ENCODE results near the gene TEAD4.

TEAD4 gene

GRCh38 chr12:2980630-2981029 lies 21.4 kb downstream of the TEAD4 start:
- WGBS = 83% methylated on average over 7 of the region's 7 CpGs
- Histone ChIP-seq H3K9ac (ENCODE audit: low read depth, low read length) (no peak overlapping the region), H3K36me3 (ENCODE audit: insufficient read depth, low read length) (peaks cover 25% of the 10 kb centered on the region)

GRCh38 chr12:2982361-2982760 lies 23.2 kb downstream of the TEAD4 start:
- Histone ChIP-seq H3K27me3 (ENCODE audit: insufficient read depth, low read length) (no peaks in the 10 kb centered on the region), H3K4me1 (ENCODE audit: insufficient read depth, low read length) (0 out of 2 replicates have a peak, but pooled peaks cover 1% of the 10 kb centered on the region), H3K27ac (ENCODE audit: low read depth, low read length) (no peak overlapping the region), H3K36me3 (ENCODE audit: insufficient read depth, low read length) (peaks cover 25% of the 10 kb centered on the region), H3K4me3 (ENCODE audit: low read length) (no peak overlapping the region), H3K9me3 (ENCODE audit: insufficient read depth, low read depth, low read length) (no peaks in the 10 kb centered on the region), H3K9ac (ENCODE audit: low read depth, low read length) (no peak overlapping the region)
- WGBS = 92% methylated on average over 13 of the region's 13 CpGs

More at GRCh38 chr12:2980630-2981029, 21.4 kb downstream of the TEAD4 start:
- Histone ChIP-seq H3K9me3 (ENCODE audit: insufficient read depth, low read depth, low read length) (no peaks in the 10 kb centered on the region), H3K4me3 (ENCODE audit: low read length) (no peak overlapping the region), H3K4me1 (ENCODE audit: insufficient read depth, low read length) (0 out of 2 replicates have a peak, but pooled peaks cover 13% of the 10 kb centered on the region), H3K27me3 (ENCODE audit: insufficient read depth, low read length) (no peaks in the 10 kb centered on the region), H3K27ac (ENCODE audit: low read depth, low read length) (no peak overlapping the region)

- Histone ChIP-seq H3K9me3 (ENCODE audit: insufficient read depth, low read depth, low read length) (no peaks in the 10 kb centered on the region), H3K4me1 (ENCODE audit: insufficient read depth, low read length) (no peaks in the 10 kb centered on the region), H3K4me3 (ENCODE audit: low read length) (no peak overlapping the region), H3K36me3 (ENCODE audit: insufficient read depth, low read length) (peaks cover 23% of the 10 kb centered on the region), H3K27me3 (ENCODE audit: insufficient read depth, low read length) (no peaks in the 10 kb centered on the region), H3K27ac (ENCODE audit: low read depth, low read length) (no peak overlapping the region), H3K9ac (ENCODE audit: low read depth, low read length) (no peak overlapping the region)
- 96% methylated on average over 5 of the region's 5 CpGs for WGBS
Measured at GRCh38 chr12:2984249-2984648, 25.1 kb downstream of the TEAD4 start.

- Histone ChIP-seq H3K27me3 (ENCODE audit: insufficient read depth, low read length) (no peaks in the 10 kb centered on the region), H3K9me3 (ENCODE audit: insufficient read depth, low read depth, low read length) (0 out of 2 replicates have a peak, but pooled peaks cover 2% of the 10 kb centered on the region), H3K9ac (ENCODE audit: low read depth, low read length) (no peak overlapping the region), H3K4me3 (ENCODE audit: low read length) (no peak overlapping the region), H3K4me1 (ENCODE audit: insufficient read depth, low read length) (no peaks in the 10 kb centered on the region), H3K27ac (ENCODE audit: low read depth, low read length) (no peak overlapping the region), H3K36me3 (ENCODE audit: insufficient read depth, low read length) (peaks cover 19% of the 10 kb centered on the region)
- WGBS = no CpG with 5 or more reads among the region's 1 CpG
Measured at GRCh38 chr12:2984698-2985097, 25.5 kb downstream of the TEAD4 start.

- Histone ChIP-seq H3K4me3 (ENCODE audit: low read length) (no peak overlapping the region), H3K27me3 (ENCODE audit: insufficient read depth, low read length) (no peaks in the 10 kb centered on the region), H3K27ac (ENCODE audit: low read depth, low read length) (no peak overlapping the region), H3K36me3 (ENCODE audit: insufficient read depth, low read length) (peaks cover 13% of the 10 kb centered on the region), H3K9ac (ENCODE audit: low read depth, low read length) (no peak overlapping the region), H3K4me1 (ENCODE audit: insufficient read depth, low read length) (no peaks in the 10 kb centered on the region), H3K9me3 (ENCODE audit: insufficient read depth, low read depth, low read length) (0 out of 2 replicates have a peak, but pooled peaks cover 6% of the 10 kb centered on the region)
- WGBS = 88% methylated on average over 3 of the region's 3 CpGs
Measured at GRCh38 chr12:2986876-2987275, 27.7 kb downstream of the TEAD4 start.

- Histone ChIP-seq H3K9ac (ENCODE audit: low read depth, low read length) (no peak overlapping the region), H3K9me3 (ENCODE audit: insufficient read depth, low read depth, low read length) (0 out of 2 replicates have a peak, but pooled peaks cover 6% of the 10 kb centered on the region), H3K36me3 (ENCODE audit: insufficient read depth, low read length) (peaks cover 13% of the 10 kb centered on the region), H3K4me1 (ENCODE audit: insufficient read depth, low read length) (no peaks in the 10 kb centered on the region), H3K27me3 (ENCODE audit: insufficient read depth, low read length) (no peaks in the 10 kb centered on the region), H3K27ac (ENCODE audit: low read depth, low read length) (no peak overlapping the region), H3K4me3 (ENCODE audit: low read length) (no peak overlapping the region)
- WGBS = 86% methylated on average over 5 of the region's 5 CpGs
Measured at GRCh38 chr12:2988494-2988893, 29.3 kb downstream of the TEAD4 start.

- Histone ChIP-seq H3K9ac (ENCODE audit: low read depth, low read length) (no peak overlapping the region), H3K4me3 (ENCODE audit: low read length) (no peak overlapping the region), H3K4me1 (ENCODE audit: insufficient read depth, low read length) (no peaks in the 10 kb centered on the region), H3K27me3 (ENCODE audit: insufficient read depth, low read length) (no peaks in the 10 kb centered on the region), H3K27ac (ENCODE audit: low read depth, low read length) (no peak overlapping the region), H3K9me3 (ENCODE audit: insufficient read depth, low read depth, low read length) (0 out of 2 replicates have a peak, but pooled peaks cover 6% of the 10 kb centered on the region), H3K36me3 (ENCODE audit: insufficient read depth, low read length) (peaks cover 29% of the 10 kb centered on the region)
- 94% methylated on average over 4 of the region's 5 CpGs for WGBS
Measured at GRCh38 chr12:2992724-2993123, 33.5 kb downstream of the TEAD4 start.

GRCh38 chr12:2997989-2998670 lies 38.9 kb downstream of the TEAD4 start:
- Histone ChIP-seq H3K27me3 (ENCODE audit: insufficient read depth, low read length) (no peaks in the 10 kb centered on the region), H3K36me3 (ENCODE audit: insufficient read depth, low read length) (peaks cover 44% of the 10 kb centered on the region), H3K4me1 (ENCODE audit: insufficient read depth, low read length) (peaks cover 14% of the 10 kb centered on the region; the same call in 1 of the 2 replicates), H3K9ac (ENCODE audit: low read depth, low read length) (peak overlapping the region; percentile 9; the same call in 1 of the 2 replicates), H3K27ac (ENCODE audit: low read depth, low read length) (peak overlapping the region; percentile 58; the same call in 1 of the 2 replicates), H3K4me3 (ENCODE audit: low read length) (no peak overlapping the region), H3K9me3 (ENCODE audit: insufficient read depth, low read depth, low read length) (no peaks in the 10 kb centered on the region)
- WGBS = 86% methylated on average over 14 of the region's 15 CpGs

- H3K4me3 ChIP-seq (ENCODE audit: low read length) = no peak overlapping the region
Measured at GRCh38 chr12:2998789-2999264, 39.6 kb downstream of the TEAD4 start.

GRCh38 chr12:2999265-2999841 lies 40.2 kb downstream of the TEAD4 start:
- WGBS = 71% methylated on average over 23 of the region's 23 CpGs

More at GRCh38 chr12:2998789-2999264, 39.6 kb downstream of the TEAD4 start:
- H3K36me3 ChIP-seq (ENCODE audit: insufficient read depth, low read length) = peaks cover 50% of the 10 kb centered on the region
- H3K27ac ChIP-seq (ENCODE audit: low read depth, low read length) = peak overlapping the region; percentile 58; the same call in 1 of the 2 replicates
- no peaks in the 10 kb centered on the region for H3K9me3 ChIP-seq (ENCODE audit: insufficient read depth, low read depth, low read length)
- H3K9ac ChIP-seq (ENCODE audit: low read depth, low read length) = peak overlapping the region; percentile 9; the same call in 1 of the 2 replicates
- 32% methylated on average over 12 of the region's 12 CpGs for WGBS
- peaks cover 14% of the 10 kb centered on the region; the same call in 1 of the 2 replicates for H3K4me1 ChIP-seq (ENCODE audit: insufficient read depth, low read length)
- no peaks in the 10 kb centered on the region for H3K27me3 ChIP-seq (ENCODE audit: insufficient read depth, low read length)

More at GRCh38 chr12:2999265-2999841, 40.2 kb downstream of the TEAD4 start:
- Histone ChIP-seq H3K9ac (ENCODE audit: low read depth, low read length) (no peak overlapping the region), H3K4me3 (ENCODE audit: low read length) (no peak overlapping the region), H3K9me3 (ENCODE audit: insufficient read depth, low read depth, low read length) (no peaks in the 10 kb centered on the region), H3K27me3 (ENCODE audit: insufficient read depth, low read length) (no peaks in the 10 kb centered on the region), H3K27ac (ENCODE audit: low read depth, low read length) (peak overlapping the region; percentile 58; the same call in 1 of the 2 replicates), H3K4me1 (ENCODE audit: insufficient read depth, low read length) (peaks cover 14% of the 10 kb centered on the region; the same call in 1 of the 2 replicates), H3K36me3 (ENCODE audit: insufficient read depth, low read length) (peaks cover 55% of the 10 kb centered on the region)
